Caco-2 (cell line): ENCODE data around the gene TLN1. TPM values are rescaled to one million over a fixed set of nuclear protein-coding genes. Genes with fewer than 3 reads are reported as not detected.
A peak's percentile ranks its signal among the peaks of the same experiment; 100 is the strongest.

Source experiments
- BruUV-seq: library from RNA; stranded (reverse); fragments of 400-500 nt; replicated peaks from 2 replicates; lab custom pipeline; 2021; lab: Mats Ljungman, UMichigan
- CTCF ChIA-PET: fragments of 300-600 bp; sonication (Branson Sonifier 250); formaldehyde crosslinking; loops from one replicate; lab custom pipeline; 2022; ENCODE audit warnings: antibody characterized with exemption; lab: Charles Lee
- POLR2A ChIA-PET: fragments of 300-600 bp; sonication (Branson Sonifier 250); formaldehyde crosslinking; loops from one replicate; lab custom pipeline; 2022; ENCODE audit warnings: antibody characterized with exemption; lab: Charles Lee
- DNase-seq, 2 experiments: peaks; one replicate each; pipeline versions ENCODE4 v3.0.0 to v3.0.0-alpha.2; 2020 to 2022
- H3K27me3 ChIP-seq: replicated peaks from 2 replicates; pipeline ENCODE4 v1.6.0; 2011; ENCODE audit warnings: low read length; ENCODE audit not compliant: control insufficient read depth, insufficient read depth
- H3K36me3 ChIP-seq: 2 replicates; pipeline ENCODE4 v1.5.1; 2011; ENCODE audit warnings: low read length; ENCODE audit not compliant: control insufficient read depth, insufficient read depth
- H3K4me1 ChIP-seq: fragments of 250-450 bp; sonication (Bioruptor Pico); 2 replicates; pipeline ENCODE4 v1.5.1; 2020; ENCODE audit warnings: mild to moderate bottlenecking
- H3K4me3 ChIP-seq: 2 replicates; pipeline ENCODE4 v1.5.1; 2011; ENCODE audit warnings: low read depth, mild to moderate bottlenecking, control low read depth, low read length
- H3K9me3 ChIP-seq: fragments of 250-450 bp; sonication (Bioruptor Pico); 2 replicates; pipeline ENCODE4 v1.5.1; 2020; ENCODE audit warnings: mild to moderate bottlenecking, moderate library complexity
- H3K27ac Mint-ChIP-seq: one replicate; pipeline ENCODE4 v1.8.0; 2022; ENCODE audit warnings: mixed read lengths; ENCODE audit not compliant: unreplicated experiment
- H3K27me3 Mint-ChIP-seq: one replicate; pipeline ENCODE4 v1.8.0; 2022; ENCODE audit warnings: mixed read lengths; ENCODE audit not compliant: insufficient read depth, unreplicated experiment
- H3K36me3 Mint-ChIP-seq: one replicate; pipeline ENCODE4 v1.8.0; 2022; ENCODE audit warnings: mild to moderate bottlenecking, mixed read lengths; ENCODE audit not compliant: insufficient read depth, unreplicated experiment
- H3K4me1 Mint-ChIP-seq: one replicate; pipeline ENCODE4 v1.8.0; 2022; ENCODE audit warnings: low read depth, mixed read lengths; ENCODE audit not compliant: unreplicated experiment
- H3K4me3 Mint-ChIP-seq: one replicate; pipeline ENCODE4 v1.8.0; 2022; ENCODE audit warnings: mild to moderate bottlenecking, moderate library complexity, mixed read lengths; ENCODE audit not compliant: unreplicated experiment
- H3K9me3 Mint-ChIP-seq: one replicate; pipeline ENCODE4 v1.8.0; 2022; ENCODE audit warnings: mixed read lengths; ENCODE audit not compliant: unreplicated experiment
- intact Hi-C: fragments of 100-400 bp; cut with micrococcal nuclease; formaldehyde crosslinking; loops from one replicate; pipeline ENCODE4 v1.10.0; 2022; ENCODE audit not compliant: unreplicated experiment
- total RNA-seq: library from RNA; stranded (reverse); gene quantifications from 2 replicates; pipeline ENCODE4 v1.2.3, GENCODE V29; 2022
- TF ChIP-seq, protein P1 (sequence below), 2 experiments: fragments of 200-600 bp in 1 of 2; IDR thresholded peaks; 1 replicate in 1 of 2; 2 replicates in 1 of 2; pipeline versions ENCODE4 v1.5.1 to v1.8.0; 2011 to 2022; ENCODE audit warnings: antibody characterized with exemption in 1 of 2, control low read depth in 1 of 2, inconsistent platforms in 1 of 2, low read depth in 1 of 2, low read length in 1 of 2, mild to moderate bottlenecking in 1 of 2, moderate library complexity in 1 of 2; ENCODE audit not compliant: insufficient read depth in 1 of 2, severe bottlenecking in 1 of 2, unreplicated experiment in 1 of 2

Gene TLN1
- total RNA-seq, 1 experiment from 2014 or later = 147 TPM

- ChIA-PET POLR2A (interaction anchor here (0.5 to 2.3 kb wide), 10 partner anchors 10 to 533 kb away, joined by 3 to 35 read pairs (median 9); partner anchors contain the start of genes CREB3, GBA2, RGP1 and TLN1), CTCF (interaction anchor here (0.6 to 2.9 kb wide), 7 partner anchors 10 to 75 kb away, joined by 3 to 31 read pairs (median 6); partner anchors contain the start of genes CREB3 and TLN1)
- H3K36me3 Mint-ChIP-seq = peaks cover 42% of the 10 kb centered on the region
- peak overlapping the region; percentile 50 for H3K4me3 ChIP-seq
- H3K27me3 Mint-ChIP-seq = peaks cover 3% of the 10 kb centered on the region
- H3K27ac Mint-ChIP-seq = peak overlapping the region; percentile 82
- no peaks in the 10 kb centered on the region for H3K36me3 ChIP-seq
- intact Hi-C loops = loop anchor here (1.0 to 5.0 kb wide), 3 partner anchors 11 to 75 kb away; partner anchors contain the start of genes CREB3 and TLN1
- TF ChIP-seq, protein P1, sequence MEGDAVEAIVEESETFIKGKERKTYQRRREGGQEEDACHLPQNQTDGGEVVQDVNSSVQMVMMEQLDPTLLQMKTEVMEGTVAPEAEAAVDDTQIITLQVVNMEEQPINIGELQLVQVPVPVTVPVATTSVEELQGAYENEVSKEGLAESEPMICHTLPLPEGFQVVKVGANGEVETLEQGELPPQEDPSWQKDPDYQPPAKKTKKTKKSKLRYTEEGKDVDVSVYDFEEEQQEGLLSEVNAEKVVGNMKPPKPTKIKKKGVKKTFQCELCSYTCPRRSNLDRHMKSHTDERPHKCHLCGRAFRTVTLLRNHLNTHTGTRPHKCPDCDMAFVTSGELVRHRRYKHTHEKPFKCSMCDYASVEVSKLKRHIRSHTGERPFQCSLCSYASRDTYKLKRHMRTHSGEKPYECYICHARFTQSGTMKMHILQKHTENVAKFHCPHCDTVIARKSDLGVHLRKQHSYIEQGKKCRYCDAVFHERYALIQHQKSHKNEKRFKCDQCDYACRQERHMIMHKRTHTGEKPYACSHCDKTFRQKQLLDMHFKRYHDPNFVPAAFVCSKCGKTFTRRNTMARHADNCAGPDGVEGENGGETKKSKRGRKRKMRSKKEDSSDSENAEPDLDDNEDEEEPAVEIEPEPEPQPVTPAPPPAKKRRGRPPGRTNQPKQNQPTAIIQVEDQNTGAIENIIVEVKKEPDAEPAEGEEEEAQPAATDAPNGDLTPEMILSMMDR (IDR thresholded peaks at IDR 0.05; ENCODE audit: insufficient read depth in 1 of 2, low read depth in 1 of 2, low read length in 1 of 2, severe bottlenecking in 1 of 2, unreplicated experiment in 1 of 2) = no peak
- peaks cover 8% of the 10 kb centered on the region for H3K4me1 Mint-ChIP-seq
- H3K9me3 ChIP-seq = no peaks in the 10 kb centered on the region
- H3K4me3 Mint-ChIP-seq = peak overlapping the region; percentile 76
- no peaks in the 10 kb centered on the region for H3K27me3 ChIP-seq
- no TSS peak for BruUV-seq
- no peaks in the 10 kb centered on the region for H3K9me3 Mint-ChIP-seq
- no peak for DNase-seq
- H3K4me1 ChIP-seq = peaks cover 10% of the 10 kb centered on the region; the same call in 1 of the 2 replicates
Observed at GRCh38 chr9:35656831-35657545, 75.0 kb downstream of the TLN1 start.

DNA sequence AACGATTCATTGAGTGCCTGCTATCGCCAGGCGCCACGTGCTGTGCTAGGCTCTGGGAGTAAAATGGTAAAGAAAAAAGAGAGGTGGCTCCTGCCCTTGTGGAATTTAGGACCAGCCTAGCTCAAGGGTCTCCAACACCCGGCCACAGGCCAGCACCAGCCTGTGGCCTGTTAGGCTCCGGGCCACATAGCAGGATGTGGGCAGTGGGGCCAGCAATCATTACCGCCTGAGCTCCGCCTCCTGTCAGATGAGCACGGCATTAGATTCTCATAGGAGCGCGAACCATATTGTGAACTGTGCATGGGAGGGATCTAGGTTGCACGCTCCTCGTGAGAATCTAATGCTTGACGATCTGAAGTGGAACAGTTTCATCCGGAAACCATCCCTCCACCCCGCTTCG, 75.6 kb downstream of the TLN1 start:
- intact Hi-C loops = loop anchor here (5.0 kb wide), 1 partner anchor 36 kb away; no protein-coding TSS in a partner anchor
- no peaks in the 10 kb centered on the region for H3K36me3 ChIP-seq
- no TSS peak for BruUV-seq
- H3K9me3 Mint-ChIP-seq = no peaks in the 10 kb centered on the region
- POLR2A ChIA-PET = interaction anchor here (1.6 to 2.3 kb wide), 5 partner anchors 10 to 92 kb away, joined by 8 to 35 read pairs (median 31); partner anchors contain the start of genes CREB3, GBA2, RGP1 and TLN1
- no peaks in the 10 kb centered on the region for H3K9me3 ChIP-seq
- H3K27ac Mint-ChIP-seq = peak overlapping the region; percentile 82
- H3K27me3 ChIP-seq = no peaks in the 10 kb centered on the region
- H3K4me3 ChIP-seq = no peak overlapping the region
- H3K4me1 Mint-ChIP-seq = peaks cover 8% of the 10 kb centered on the region
- H3K27me3 Mint-ChIP-seq = peaks cover 3% of the 10 kb centered on the region
- H3K4me3 Mint-ChIP-seq = peak overlapping the region; percentile 76
- H3K36me3 Mint-ChIP-seq = peaks cover 39% of the 10 kb centered on the region
- no peak for DNase-seq
- CTCF ChIA-PET = interaction anchor here (0.6 to 2.9 kb wide), 4 partner anchors 10 to 76 kb away, joined by 3 to 31 read pairs (median 10); partner anchors contain the start of genes CREB3 and TLN1
- H3K4me1 ChIP-seq = peaks cover 10% of the 10 kb centered on the region; the same call in 1 of the 2 replicates
- TF ChIP-seq, protein P1 (IDR thresholded peaks at IDR 0.05; ENCODE audit: insufficient read depth in 1 of 2, low read depth in 1 of 2, low read length in 1 of 2, severe bottlenecking in 1 of 2, unreplicated experiment in 1 of 2) = no peak

GRCh38 chr9:35653611-35654010, 78.4 kb downstream of the TLN1 start:
- intact Hi-C loops = no loop called here

More at GRCh38 chr9:35653611-35654010, 78.4 kb downstream of the TLN1 start:
- no peak overlapping the region for H3K4me3 ChIP-seq
- BruUV-seq = no TSS peak
- POLR2A ChIA-PET = no interaction called here
- peaks cover 10% of the 10 kb centered on the region; the same call in 1 of the 2 replicates for H3K4me1 ChIP-seq
- Mint-ChIP-seq H3K4me1 (no peaks in the 10 kb centered on the region), H3K27ac (no peak overlapping the region), H3K27me3 (peaks cover 3% of the 10 kb centered on the region), H3K36me3 (peaks cover 15% of the 10 kb centered on the region), H3K4me3 (no peak overlapping the region), H3K9me3 (no peaks in the 10 kb centered on the region)
- no peaks in the 10 kb centered on the region for H3K9me3 ChIP-seq
- TF ChIP-seq, protein P1 (IDR thresholded peaks at IDR 0.05; ENCODE audit: insufficient read depth in 1 of 2, low read depth in 1 of 2, low read length in 1 of 2, severe bottlenecking in 1 of 2, unreplicated experiment in 1 of 2) = no peak
- H3K27me3 ChIP-seq = no peaks in the 10 kb centered on the region
- no peaks in the 10 kb centered on the region for H3K36me3 ChIP-seq
- CTCF ChIA-PET = interaction anchor here (0.7 kb wide), 1 partner anchor 161 kb away, joined by 3 read pairs; no protein-coding TSS in a partner anchor
- DNase-seq = no peak
